Hypothalamus (tissue), 51 donors: ENCODE measurements around the gene TEAD1.

Experiments used
- DNase-seq, 51 donors: peaks; one replicate each; lab custom pipeline; 2025; lab: John Stamatoyannopoulos, UW

Gene TEAD1

GRCh38 chr11:12705874-12706273 is 31.7 kb downstream of the TEAD1 start:
- no peak for DNase-seq

GRCh38 chr11:12706545-12707499 is 32.6 kb downstream of the TEAD1 start:
- DNase-seq, result no peak

- no peak for DNase-seq
Observed at GRCh38 chr11:12707500-12707880, 33.3 kb downstream of the TEAD1 start.

DNA sequence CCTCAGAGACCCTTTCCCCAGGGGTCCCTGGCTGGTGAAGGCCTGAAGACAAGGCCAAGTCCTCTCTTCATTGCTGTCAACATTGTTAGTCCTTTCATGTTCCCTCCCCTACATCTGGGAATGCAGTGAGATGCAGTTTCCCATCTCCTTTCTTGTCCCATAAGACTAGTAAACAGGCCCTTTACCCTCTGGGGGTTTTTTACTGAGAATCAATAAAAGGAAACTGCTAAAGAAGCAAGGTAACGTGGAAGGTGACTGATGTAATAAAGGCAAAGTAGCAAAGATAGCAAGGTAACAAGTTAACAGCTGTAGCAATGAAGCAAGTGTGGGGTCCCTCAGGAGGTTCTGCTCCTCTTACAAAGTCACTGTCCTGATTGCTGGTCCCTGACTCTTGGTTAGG is 37.3 kb downstream of the TEAD1 start:
- DNase-seq, result no peak

- DNase-seq, result no peak
Observed at GRCh38 chr11:12712132-12712531, 37.9 kb downstream of the TEAD1 start.

- no peak for DNase-seq
Observed at GRCh38 chr11:12715131-12715530, 40.9 kb downstream of the TEAD1 start.

- DNase-seq, result no peak
Observed at GRCh38 chr11:12715941-12716340, 41.7 kb downstream of the TEAD1 start.

DNA sequence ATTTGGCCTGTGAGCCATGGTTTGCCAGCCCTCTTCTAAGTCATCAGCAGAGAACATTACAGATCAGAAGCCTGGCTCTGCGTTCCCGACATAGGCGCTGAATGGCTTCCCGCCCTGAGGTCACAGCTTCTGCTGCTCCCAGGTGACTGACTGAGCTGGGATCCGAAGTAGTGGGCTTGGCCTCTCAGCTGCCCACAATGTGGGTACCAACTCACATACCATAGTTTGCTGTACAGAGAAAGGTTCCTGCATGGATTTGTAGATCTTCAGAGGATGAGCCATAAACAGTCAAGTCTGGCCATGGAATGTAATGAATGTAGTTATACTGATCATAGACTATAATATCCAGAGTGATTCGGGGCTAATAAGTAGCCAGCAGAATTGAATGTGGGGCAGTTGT is 42.6 kb downstream of the TEAD1 start:
- DNase-seq, result no peak

- DNase-seq, result no peak
Observed at GRCh38 chr11:12717851-12718291, 43.6 kb downstream of the TEAD1 start.

DNA sequence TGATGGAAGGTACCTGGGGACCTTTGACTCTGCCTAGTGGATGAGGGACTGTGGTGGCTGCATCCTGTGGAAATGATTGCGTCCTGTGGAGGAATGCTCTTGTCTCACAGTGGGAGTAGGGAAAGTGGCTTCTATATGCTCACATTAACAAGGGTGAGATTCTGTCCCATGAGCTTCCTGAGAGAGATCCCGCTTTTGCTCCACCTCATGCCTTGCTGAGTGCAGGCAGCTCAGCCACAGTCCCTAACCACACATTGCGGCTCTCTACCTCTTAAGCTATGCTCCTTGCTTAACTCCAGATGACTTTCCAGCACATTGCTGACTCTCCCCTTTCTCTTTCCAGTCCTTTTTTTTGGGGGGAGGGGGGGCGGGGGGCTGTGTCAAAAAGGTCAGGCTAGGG is 45.0 kb downstream of the TEAD1 start:
- DNase-seq, result no peak

DNA sequence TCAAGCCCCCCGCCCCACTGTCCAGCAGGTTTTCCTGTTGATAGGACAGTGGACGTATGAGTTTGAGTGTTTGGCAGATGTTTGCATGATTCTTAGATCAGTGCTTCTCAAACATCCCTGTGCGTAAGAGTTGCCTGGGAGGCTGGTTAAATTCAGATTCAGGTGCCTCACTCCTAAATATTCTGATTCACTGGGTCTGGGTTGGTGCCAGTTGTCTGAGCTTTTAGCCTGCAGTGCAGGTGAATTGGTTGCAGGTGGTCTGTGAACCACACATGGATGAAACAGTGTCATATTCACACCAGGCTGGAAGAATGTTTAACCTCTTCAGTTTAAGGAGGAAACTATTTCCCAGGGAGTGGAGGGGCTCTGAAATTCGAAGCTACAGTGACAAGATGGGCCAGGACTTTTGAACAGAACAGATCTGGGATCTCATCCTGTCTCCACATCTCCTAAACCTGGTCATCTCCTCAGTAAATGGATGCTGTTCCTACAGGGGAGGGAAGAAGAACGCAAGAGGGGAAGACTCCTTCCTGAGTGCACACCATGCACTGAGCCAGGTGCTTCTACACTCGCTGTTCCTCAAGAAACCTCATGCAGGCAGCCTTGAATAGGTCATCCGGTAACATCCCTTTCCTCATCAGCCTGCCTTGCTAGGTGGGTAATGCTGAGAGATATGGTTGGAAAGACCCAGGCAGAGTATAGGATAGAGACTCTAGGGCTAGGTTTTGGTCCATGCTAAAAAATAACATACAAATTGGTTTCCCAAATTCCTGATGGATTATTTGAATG is 47.8 kb downstream of the TEAD1 start:
- no peak for DNase-seq

GRCh38 chr11:12723421-12724300 is 49.4 kb downstream of the TEAD1 start:
- no peak for DNase-seq

GRCh38 chr11:12724301-12725054 is 50.3 kb downstream of the TEAD1 start:
- DNase-seq, result peak in 11 of 51 donors; percentile 6 to 45 (median 11)

DNA sequence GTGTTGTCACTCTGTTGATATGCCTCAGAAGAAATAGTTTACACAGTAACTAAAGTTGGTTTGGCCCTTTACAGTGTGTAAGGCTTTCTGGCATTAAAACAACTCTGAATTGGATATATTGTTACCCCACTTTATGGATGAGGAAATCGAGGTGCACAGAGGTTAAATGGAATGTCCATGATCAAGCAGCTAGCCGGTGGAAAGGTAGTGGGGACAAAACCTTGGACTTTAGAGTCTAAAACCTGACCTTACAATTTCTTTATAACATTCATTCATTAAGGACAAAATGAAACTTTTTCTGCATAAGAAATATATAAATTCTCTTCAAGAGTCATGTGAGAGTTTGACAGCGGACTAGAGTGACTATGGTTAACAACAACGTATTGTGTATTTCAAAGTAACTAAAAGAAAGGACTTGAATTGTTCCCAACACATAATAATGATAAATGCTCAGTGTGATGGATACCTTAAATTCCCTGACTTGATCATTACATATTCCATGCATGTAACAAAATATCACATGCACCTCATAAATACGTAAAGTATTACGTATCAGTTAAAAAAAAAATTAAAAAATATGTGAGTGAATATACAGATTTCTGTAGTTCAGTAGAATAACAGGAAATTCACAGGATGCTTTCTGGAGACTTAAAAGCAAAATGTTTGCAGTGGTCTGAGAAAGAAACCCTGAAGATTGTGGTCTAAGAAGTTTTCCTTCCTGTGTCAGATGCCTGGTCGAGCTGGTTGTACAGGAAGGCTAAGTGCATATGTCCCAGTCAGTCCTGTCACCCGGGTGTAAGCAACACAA is 51.0 kb downstream of the TEAD1 start:
- DNase-seq, result no peak

DNA sequence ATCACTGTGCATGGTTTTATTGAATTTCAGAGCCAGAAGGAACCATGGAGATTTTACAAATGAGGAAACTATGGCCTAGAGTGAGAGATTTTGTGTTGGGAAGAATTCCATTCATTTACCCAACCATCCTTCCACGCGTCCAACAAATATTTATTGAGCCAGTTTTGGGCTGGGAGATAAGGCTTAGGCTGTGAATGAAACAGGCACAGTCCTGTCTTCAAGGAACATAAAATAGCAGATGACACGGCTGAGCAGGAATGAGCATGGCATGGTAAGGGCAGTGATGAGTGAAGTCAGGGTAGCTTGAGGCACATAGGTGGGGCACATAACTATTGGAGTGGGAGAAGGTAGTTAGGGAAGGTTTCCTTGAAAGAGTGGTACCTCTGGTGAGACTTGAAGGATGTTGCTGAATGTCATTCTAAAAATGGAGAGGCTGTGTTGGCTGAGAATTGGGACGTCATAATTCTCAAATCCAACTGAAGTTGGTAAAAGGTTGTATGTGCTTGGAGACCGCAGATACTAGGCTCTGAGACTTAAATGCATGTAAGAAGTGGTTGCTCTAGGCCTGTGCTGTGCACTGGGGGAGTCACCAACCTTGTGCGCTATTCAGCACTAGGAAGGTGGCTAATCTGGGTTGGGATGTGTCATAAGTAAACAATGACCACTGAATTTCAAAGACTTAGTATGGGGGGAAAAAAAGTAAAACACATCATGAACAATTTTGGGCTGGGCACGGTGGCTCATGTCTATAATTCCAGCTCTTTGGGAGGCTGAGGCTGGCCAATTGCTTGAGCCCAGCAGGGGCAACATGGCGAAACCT is 51.9 kb downstream of the TEAD1 start:
- no peak for DNase-seq

DNA sequence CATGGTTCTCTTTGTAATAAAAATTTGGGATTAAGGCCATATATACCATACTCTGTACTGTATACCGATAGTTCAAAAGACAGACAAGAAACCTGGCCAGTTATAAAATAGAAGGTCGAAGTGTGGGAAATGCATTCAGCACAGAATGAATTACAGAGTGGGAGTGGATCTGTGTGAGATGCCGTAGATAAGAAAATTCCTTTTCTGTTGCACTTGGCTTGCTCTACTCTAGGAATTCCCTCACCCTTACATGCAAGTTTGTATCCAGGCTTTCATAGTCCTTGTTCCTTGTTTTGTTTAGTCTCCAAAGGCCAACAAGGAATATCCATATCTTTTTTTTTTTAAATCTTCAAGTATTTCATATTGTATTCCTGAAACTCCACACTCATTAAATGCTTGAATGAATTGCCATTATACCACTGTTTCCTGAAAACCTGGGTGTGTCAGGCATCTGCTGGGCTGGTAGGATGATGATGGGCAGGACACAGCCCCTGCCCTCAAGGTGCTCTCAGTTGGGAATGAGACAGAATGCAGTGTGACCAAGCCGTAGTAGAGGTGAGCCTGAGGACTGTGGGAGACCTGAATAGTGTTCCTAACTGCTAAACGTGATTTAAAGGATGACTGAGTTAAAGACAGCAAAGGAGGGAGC is 53.5 kb downstream of the TEAD1 start:
- DNase-seq, result no peak

- no peak for DNase-seq
Observed at GRCh38 chr11:12728417-12728816, 54.2 kb downstream of the TEAD1 start.

- no peak for DNase-seq
Observed at GRCh38 chr11:12729941-12730340, 55.7 kb downstream of the TEAD1 start.
